HUES64 (cell line): ENCODE results near the gene GBA2.
A peak's percentile ranks its signal among the peaks of the same experiment; 100 is the strongest.

Experiments used
- H3K27ac ChIP-seq: 2 replicates; pipeline ENCODE4 v1.7.0; 2013; ENCODE audit warnings: low read depth, low read length, inconsistent platforms
- H3K27me3 ChIP-seq: 2 replicates; pipeline ENCODE4 v1.6.1; 2013; ENCODE audit warnings: mild to moderate bottlenecking, low read length; ENCODE audit not compliant: insufficient read depth
- H3K36me3 ChIP-seq: 2 replicates; pipeline ENCODE4 v1.6.1; 2013; ENCODE audit warnings: mild to moderate bottlenecking, low read length; ENCODE audit not compliant: insufficient read depth
- H3K4me1 ChIP-seq: 2 replicates; pipeline ENCODE4 v1.6.1; 2013; ENCODE audit warnings: mild to moderate bottlenecking, low read length, moderate library complexity; ENCODE audit not compliant: insufficient read depth
- H3K4me3 ChIP-seq: 2 replicates; pipeline ENCODE4 v1.5.1; 2013; ENCODE audit warnings: mild to moderate bottlenecking, low read length, moderate library complexity
- H3K9ac ChIP-seq: 2 replicates; pipeline ENCODE4 v1.6.1; 2013; ENCODE audit warnings: mild to moderate bottlenecking, low read depth, low read length
- H3K9me3 ChIP-seq: 2 replicates; pipeline ENCODE4 v1.6.1; 2013; ENCODE audit warnings: low read depth, low read length; ENCODE audit not compliant: insufficient read depth
- WGBS: fragments of 150-250, 120-280 bp; methylation state at CpG from one replicate; pipeline ENCODE4 v1.1.7; 2013; ENCODE audit warnings: missing lambda C conversion rate; 5-methylcytosine and 5-hydroxymethylcytosine counted together

The GBA2 gene

GRCh38 chr9:35750256-35750531 lies 1.2 kb upstream of the GBA2 start:
- peak overlapping the region; percentile 97 for H3K4me3 ChIP-seq

GRCh38 chr9:35749515-35750255 lies 657 bp upstream of the GBA2 start:
- H3K36me3 ChIP-seq = peaks cover 44% of the 10 kb centered on the region
- peak overlapping the region; percentile 74 for H3K9ac ChIP-seq
- WGBS = 11% methylated on average over 18 of the region's 19 CpGs
- peaks cover 14% of the 10 kb centered on the region for H3K4me1 ChIP-seq
- H3K27me3 ChIP-seq = no peaks in the 10 kb centered on the region
- H3K27ac ChIP-seq = peak overlapping the region; percentile 91; the same call in 1 of the 2 replicates
- no peaks in the 10 kb centered on the region for H3K9me3 ChIP-seq
- peak overlapping the region; percentile 97 for H3K4me3 ChIP-seq

More at GRCh38 chr9:35750256-35750531, 1.2 kb upstream of the GBA2 start:
- 88% methylated on average over 4 of the region's 4 CpGs for WGBS
- H3K27me3 ChIP-seq = no peaks in the 10 kb centered on the region
- no peak overlapping the region for H3K9ac ChIP-seq
- peaks cover 42% of the 10 kb centered on the region for H3K36me3 ChIP-seq
- H3K27ac ChIP-seq = no peak overlapping the region; the same call in 1 of the 2 replicates
- H3K9me3 ChIP-seq = no peaks in the 10 kb centered on the region
- peaks cover 14% of the 10 kb centered on the region for H3K4me1 ChIP-seq

GRCh38 chr9:35748242-35748857 lies 678 bp downstream of the GBA2 start:
- 1% methylated on average over 24 of the region's 24 CpGs for WGBS
- Histone ChIP-seq H3K9me3 (no peaks in the 10 kb centered on the region), H3K9ac (peak overlapping the region; percentile 74), H3K27ac (peak overlapping the region; percentile 91; the same call in 1 of the 2 replicates), H3K27me3 (no peaks in the 10 kb centered on the region), H3K4me3 (peak overlapping the region; percentile 97), H3K4me1 (peaks cover 14% of the 10 kb centered on the region), H3K36me3 (peaks cover 49% of the 10 kb centered on the region)

GRCh38 chr9:35746583-35746982 lies 2.4 kb downstream of the GBA2 start:
- Histone ChIP-seq H3K36me3 (peaks cover 49% of the 10 kb centered on the region), H3K9me3 (no peaks in the 10 kb centered on the region), H3K27me3 (no peaks in the 10 kb centered on the region), H3K4me1 (peaks cover 14% of the 10 kb centered on the region), H3K27ac (no peak overlapping the region), H3K9ac (no peak overlapping the region), H3K4me3 (peak overlapping the region; percentile 97)
- WGBS = 79% methylated on average over 3 of the region's 3 CpGs

GRCh38 chr9:35745569-35745968 lies 3.5 kb downstream of the GBA2 start:
- Histone ChIP-seq H3K27ac (no peak overlapping the region), H3K27me3 (no peaks in the 10 kb centered on the region), H3K4me3 (no peak overlapping the region), H3K4me1 (peaks cover 14% of the 10 kb centered on the region), H3K9ac (no peak overlapping the region), H3K36me3 (peaks cover 49% of the 10 kb centered on the region), H3K9me3 (no peaks in the 10 kb centered on the region)
- 97% methylated on average over 1 of the region's 1 CpG for WGBS

- Histone ChIP-seq H3K27me3 (no peaks in the 10 kb centered on the region), H3K9ac (no peak overlapping the region), H3K27ac (no peak overlapping the region), H3K4me1 (peaks cover 11% of the 10 kb centered on the region), H3K4me3 (no peak overlapping the region), H3K36me3 (peaks cover 65% of the 10 kb centered on the region), H3K9me3 (no peaks in the 10 kb centered on the region)
- WGBS = 95% methylated on average over 8 of the region's 8 CpGs
These were observed 5.0 kb downstream of the GBA2 start for GRCh38 chr9:35743880-35744518.

GRCh38 chr9:35743452-35743851 lies 5.6 kb downstream of the GBA2 start:
- Histone ChIP-seq H3K9ac (no peak overlapping the region), H3K27ac (no peak overlapping the region), H3K4me1 (peaks cover 11% of the 10 kb centered on the region), H3K27me3 (no peaks in the 10 kb centered on the region), H3K4me3 (no peak overlapping the region), H3K9me3 (no peaks in the 10 kb centered on the region), H3K36me3 (peaks cover 70% of the 10 kb centered on the region)
- 90% methylated on average over 2 of the region's 2 CpGs for WGBS

- H3K4me3 ChIP-seq = no peak overlapping the region
- H3K27me3 ChIP-seq = no peaks in the 10 kb centered on the region
- H3K9ac ChIP-seq = no peak overlapping the region
- H3K9me3 ChIP-seq = no peaks in the 10 kb centered on the region
- peaks cover 2% of the 10 kb centered on the region; the same call in 1 of the 2 replicates for H3K4me1 ChIP-seq
- no peak overlapping the region for H3K27ac ChIP-seq
- WGBS = 96% methylated on average over 7 of the region's 7 CpGs
- peaks cover 87% of the 10 kb centered on the region for H3K36me3 ChIP-seq
These were observed 7.3 kb downstream of the GBA2 start for GRCh38 chr9:35741740-35742139.

- Histone ChIP-seq H3K9ac (no peak overlapping the region), H3K9me3 (no peaks in the 10 kb centered on the region), H3K4me3 (no peak overlapping the region), H3K27me3 (no peaks in the 10 kb centered on the region), H3K36me3 (peaks cover 94% of the 10 kb centered on the region), H3K4me1 (no peaks in the 10 kb centered on the region), H3K27ac (no peak overlapping the region)
- 93% methylated on average over 6 of the region's 6 CpGs for WGBS
These were observed 8.8 kb downstream of the GBA2 start for GRCh38 chr9:35740243-35740642.

- no peak overlapping the region for H3K4me3 ChIP-seq
- no peak overlapping the region for H3K27ac ChIP-seq
- H3K9ac ChIP-seq = no peak overlapping the region
- no peaks in the 10 kb centered on the region for H3K4me1 ChIP-seq
- WGBS = 95% methylated on average over 7 of the region's 7 CpGs
- peaks cover 93% of the 10 kb centered on the region for H3K36me3 ChIP-seq
- H3K9me3 ChIP-seq = no peaks in the 10 kb centered on the region
- H3K27me3 ChIP-seq = no peaks in the 10 kb centered on the region
These were observed 10.1 kb downstream of the GBA2 start for GRCh38 chr9:35738924-35739323.

GRCh38 chr9:35738186-35738585 lies 10.8 kb downstream of the GBA2 start:
- Histone ChIP-seq H3K27me3 (no peaks in the 10 kb centered on the region), H3K4me3 (no peak overlapping the region), H3K9ac (no peak overlapping the region), H3K27ac (no peak overlapping the region), H3K9me3 (no peaks in the 10 kb centered on the region), H3K4me1 (peaks cover 6% of the 10 kb centered on the region; the same call in 1 of the 2 replicates), H3K36me3 (peaks cover 92% of the 10 kb centered on the region)
- WGBS = 95% methylated on average over 4 of the region's 4 CpGs
